HG03575 (cell line): ENCODE data around the gene ASPRV1.

Experiments used
- ATAC-seq: cut with Tn5 transposase; IDR thresholded peaks from one replicate; pipeline ENCODE4 v1.9.1; 2021; ENCODE audit not compliant: unreplicated experiment, insufficient number of reproducible peaks, low FRiP score; ENCODE audit errors: extremely low read depth

Gene ASPRV1

GRCh38 chr2:69989441-69990105 lies 28.1 kb upstream of the ASPRV1 start:
- no peak for ATAC-seq

GRCh38 chr2:69989009-69989408 lies 27.6 kb upstream of the ASPRV1 start:
- ATAC-seq = no peak

GRCh38 chr2:69988086-69988635 lies 26.7 kb upstream of the ASPRV1 start:
- ATAC-seq = no peak

- ATAC-seq = no peak
Measured at GRCh38 chr2:69986691-69987090, 25.3 kb upstream of the ASPRV1 start.

GRCh38 chr2:69985688-69986087 lies 24.3 kb upstream of the ASPRV1 start:
- no peak for ATAC-seq

- ATAC-seq = no peak
Measured at GRCh38 chr2:69985216-69985615, 23.8 kb upstream of the ASPRV1 start.

GRCh38 chr2:69983392-69983966 lies 22.0 kb upstream of the ASPRV1 start:
- ATAC-seq = no peak

GRCh38 chr2:69979902-69980807 lies 18.7 kb upstream of the ASPRV1 start:
- ATAC-seq = no peak

GRCh38 chr2:69977906-69978482 lies 16.6 kb upstream of the ASPRV1 start:
- no peak for ATAC-seq

GRCh38 chr2:69977186-69977585 lies 15.8 kb upstream of the ASPRV1 start:
- ATAC-seq = no peak

- no peak for ATAC-seq
Measured at GRCh38 chr2:69975853-69976462, 14.5 kb upstream of the ASPRV1 start.

GRCh38 chr2:69975136-69975852 lies 13.9 kb upstream of the ASPRV1 start:
- ATAC-seq = no peak

GRCh38 chr2:69973335-69973735 lies 11.9 kb upstream of the ASPRV1 start:
- ATAC-seq = no peak

GRCh38 chr2:69972822-69973221 lies 11.4 kb upstream of the ASPRV1 start:
- no peak for ATAC-seq

GRCh38 chr2:69969991-69970390 lies 8.6 kb upstream of the ASPRV1 start:
- ATAC-seq = no peak

GRCh38 chr2:69969126-69969983 lies 7.9 kb upstream of the ASPRV1 start:
- ATAC-seq = no peak

GRCh38 chr2:69968609-69969008 lies 7.2 kb upstream of the ASPRV1 start:
- no peak for ATAC-seq

GRCh38 chr2:69966496-69966895 lies 5.1 kb upstream of the ASPRV1 start:
- ATAC-seq = no peak
